Osteoblast (primary cell): Measurements from ENCODE around the gene MFSD1. TPM values are rescaled to one million over a fixed set of nuclear protein-coding genes. Genes with fewer than 3 reads are reported as not detected.

Experiments
- DNase-seq: peaks from one replicate; pipeline ENCODE4 v3.0.0; 2011; ENCODE audit warnings: low spot score, mixed read lengths; ENCODE audit not compliant: insufficient read length; ENCODE audit errors: missing footprints
- H2AFZ ChIP-seq: 2 replicates; pipeline ENCODE4 v1.6.0; 2011; ENCODE audit warnings: mild to moderate bottlenecking, low read length
- H3K27ac ChIP-seq: 2 replicates; pipeline ENCODE4 v1.5.1; 2011; ENCODE audit warnings: mild to moderate bottlenecking, low read depth, low read length, moderate library complexity
- H3K27me3 ChIP-seq: 2 replicates; pipeline ENCODE4 v1.6.0; 2012; ENCODE audit warnings: mild to moderate bottlenecking, control low read depth, inconsistent platforms, low read length, moderate library complexity; ENCODE audit not compliant: insufficient read depth
- H3K36me3 ChIP-seq: 2 replicates; pipeline ENCODE4 v1.5.1; 2011; ENCODE audit warnings: mild to moderate bottlenecking, low read length, control low read depth, moderate library complexity; ENCODE audit not compliant: insufficient read depth
- H3K4me1 ChIP-seq: 2 replicates; pipeline ENCODE4 v1.5.1; 2011; ENCODE audit warnings: mild to moderate bottlenecking, low read length, control low read depth, moderate library complexity; ENCODE audit not compliant: insufficient read depth
- H3K4me2 ChIP-seq: 2 replicates; pipeline ENCODE4 v1.6.0; 2011; ENCODE audit warnings: mild to moderate bottlenecking, low read length; ENCODE audit not compliant: insufficient read depth
- H3K4me3 ChIP-seq: fragments of 200-600 bp; sonication (generic); 3 replicates; pipeline ENCODE4 v1.5.1; 2012; ENCODE audit warnings: mild to moderate bottlenecking, low read length, inconsistent platforms; ENCODE audit not compliant: insufficient read depth
- H3K79me2 ChIP-seq: 2 replicates; pipeline ENCODE4 v1.6.0; 2012; ENCODE audit warnings: mild to moderate bottlenecking, low read length, control low read depth, inconsistent platforms; ENCODE audit not compliant: insufficient read depth
- H3K9me3 ChIP-seq: 2 replicates; pipeline ENCODE4 v1.5.1; 2011; ENCODE audit warnings: low read depth, low read length, control low read depth
- H4K20me1 ChIP-seq: 2 replicates; pipeline ENCODE4 v1.6.0; 2012; ENCODE audit warnings: mild to moderate bottlenecking, low read length, control low read depth; ENCODE audit not compliant: insufficient read depth
- CTCF ChIP-seq: IDR thresholded peaks from 2 replicates; pipeline ENCODE4 v1.5.1; 2011; ENCODE audit warnings: mild to moderate bottlenecking, low read depth, low read length, moderate library complexity; ENCODE audit errors: extremely low read depth
- total RNA-seq: library from RNA; depleted of rRNA; stranded (reverse); fragments of >200 nt; gene quantifications from 2 replicates; pipeline ENCODE4 v1.2.3, GENCODE V29; 2012

The MFSD1 gene
- total RNA-seq: 170 and 183 TPM in 2 replicates

- peaks cover 17% of the 10 kb centered on the region for H3K36me3 ChIP-seq
- H3K27me3 ChIP-seq: no peaks in the 10 kb centered on the region
- peak within 1 kb of the TSS; percentile 89 for H3K4me3 ChIP-seq
- peaks cover 42% of the 10 kb centered on the region for H3K79me2 ChIP-seq
- no peak for TF ChIP-seq CTCF
- peaks cover 29% of the 10 kb centered on the region for H3K4me1 ChIP-seq
- H2AFZ ChIP-seq: peak within 1 kb of the TSS; percentile 95
- H3K4me2 ChIP-seq: peak within 1 kb of the TSS; percentile 98
- H3K27ac ChIP-seq: peak within 1 kb of the TSS; percentile 93
- H3K9me3 ChIP-seq: no peaks in the 10 kb centered on the region
- DNase-seq: peak; percentile 97
- H4K20me1 ChIP-seq: peaks cover 2% of the 10 kb centered on the region
Measured at GRCh38 chr3:158801696-158802408, at the start of gene MFSD1. Gene MFSD1 (plus strand): TSS chr3:158802054. CDS start chr3:158802153, 99 bp downstream.

DNA sequence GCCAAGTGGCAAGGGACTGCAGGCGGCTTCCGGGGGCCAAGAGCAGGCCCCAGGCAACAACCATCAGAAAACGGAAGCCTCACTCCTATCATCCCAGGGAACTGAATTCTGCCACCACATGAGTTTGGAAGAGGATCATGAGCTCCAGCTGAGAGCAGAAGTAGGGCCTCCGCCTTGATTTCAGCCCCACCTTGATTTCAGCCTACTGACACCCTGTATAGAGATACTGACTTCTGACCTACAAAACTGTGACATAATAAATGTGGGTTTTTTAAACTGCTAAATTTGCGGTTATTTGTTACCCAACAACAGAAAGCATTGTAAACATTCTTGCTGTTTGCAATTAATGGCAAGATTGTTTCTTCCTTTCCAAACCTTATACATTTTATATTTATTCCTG is 48.0 kb upstream of the MFSD1 start:
- Histone ChIP-seq H3K4me1 (no peaks in the 10 kb centered on the region), H3K27me3 (no peaks in the 10 kb centered on the region), H4K20me1 (no peaks in the 10 kb centered on the region), H3K36me3 (peaks cover 8% of the 10 kb centered on the region), H3K27ac (no peak overlapping the region), H3K4me2 (no peak overlapping the region), H2AFZ (no peak overlapping the region), H3K79me2 (no peaks in the 10 kb centered on the region), H3K4me3 (no peak overlapping the region), H3K9me3 (no peaks in the 10 kb centered on the region)
- no peak for DNase-seq
- no peak for TF ChIP-seq CTCF

- Histone ChIP-seq H3K4me1 (no peaks in the 10 kb centered on the region), H3K4me3 (no peak overlapping the region), H3K9me3 (no peaks in the 10 kb centered on the region), H3K27me3 (no peaks in the 10 kb centered on the region), H3K79me2 (no peaks in the 10 kb centered on the region), H2AFZ (no peak overlapping the region), H3K27ac (no peak overlapping the region), H4K20me1 (no peaks in the 10 kb centered on the region), H3K4me2 (no peak overlapping the region), H3K36me3 (peaks cover 5% of the 10 kb centered on the region)
- no peak for DNase-seq
- no peak for TF ChIP-seq CTCF
Measured at GRCh38 chr3:158755421-158755820, 46.4 kb upstream of the MFSD1 start.

- H3K9me3 ChIP-seq: no peaks in the 10 kb centered on the region
- H3K4me1 ChIP-seq: peaks cover 9% of the 10 kb centered on the region
- no peak for TF ChIP-seq CTCF
- H3K4me2 ChIP-seq: no peak overlapping the region
- H3K27me3 ChIP-seq: no peaks in the 10 kb centered on the region
- H3K36me3 ChIP-seq: peaks cover 5% of the 10 kb centered on the region
- H4K20me1 ChIP-seq: no peaks in the 10 kb centered on the region
- no peak overlapping the region for H2AFZ ChIP-seq
- no peaks in the 10 kb centered on the region for H3K79me2 ChIP-seq
- no peak overlapping the region for H3K27ac ChIP-seq
- DNase-seq: no peak
- H3K4me3 ChIP-seq: no peak overlapping the region
Measured at GRCh38 chr3:158761350-158761749, 40.5 kb upstream of the MFSD1 start.
